Cardiac muscle cell (in vitro differentiated cells and primary cell): ENCODE measurements around the gene ITPR2. TPM values are rescaled to one million over a fixed set of nuclear protein-coding genes. Genes with fewer than 3 reads are reported as not detected.

Experiments
- DNase-seq, 2 donors: peaks; one replicate each; pipeline versions ENCODE4 v3.0.0 to v3.0.0-alpha.2; 2010 to 2017; ENCODE audit warnings: low read depth in 1 of 2, low spot score in 1 of 2
- H3K27ac ChIP-seq: fragments of 200-600 bp; sonication (generic); 2 replicates; pipeline ENCODE4 v1.5.1; 2016
- H3K27me3 ChIP-seq: fragments of 200-600 bp; sonication (generic); 2 replicates; pipeline ENCODE4 v1.6.0; 2016; ENCODE audit warnings: control low read depth
- H3K36me3 ChIP-seq: fragments of 200-600 bp; sonication (generic); 2 replicates; pipeline ENCODE4 v1.5.1; 2016; ENCODE audit warnings: control low read depth
- H3K4me1 ChIP-seq: fragments of 200-600 bp; sonication (generic); 2 replicates; pipeline ENCODE4 v1.8.1; 2017; ENCODE audit warnings: low read depth, mild to moderate bottlenecking, mixed run types
- H3K4me3 ChIP-seq: fragments of 200-600 bp; sonication (generic); 2 replicates; pipeline ENCODE4 v1.5.1; 2016; ENCODE audit warnings: mild to moderate bottlenecking
- H3K9me3 ChIP-seq: fragments of 200-600 bp; sonication (generic); 2 replicates; pipeline ENCODE4 v1.5.1; 2017; ENCODE audit warnings: low read depth, mild to moderate bottlenecking, control low read depth
- CTCF ChIP-seq: IDR thresholded peaks from 2 replicates; pipeline ENCODE4 v1.5.1; 2012; ENCODE audit warnings: low read depth, mild to moderate bottlenecking, low read length
- polyA plus RNA-seq: library from polyadenylated mRNA; unstranded; fragments of >200 nt; fragmentation: Nextera tagmentation; extraction: Ambion mirVana; gene quantifications from 2 replicates; pipeline ENCODE4 v1.2.1, GENCODE V29; 2016
- total RNA-seq: library from RNA; depleted of rRNA; stranded (reverse); fragments of >200 nt; gene quantifications from 2 replicates; pipeline ENCODE4 v1.2.3, GENCODE V29; 2016

The ITPR2 gene
- total and polyA plus RNA-seq, 2 experiments from 2014 or later = 4.8 to 5.1 TPM

GRCh38 chr12:26643532-26644315 lies 189.3 kb downstream of the ITPR2 start:
- Histone ChIP-seq H3K4me3 (no peak overlapping the region), H3K27ac (no peak overlapping the region), H3K36me3 (no peaks in the 10 kb centered on the region), H3K4me1 (no peaks in the 10 kb centered on the region), H3K9me3 (no peaks in the 10 kb centered on the region), H3K27me3 (no peaks in the 10 kb centered on the region)
- no peak for TF ChIP-seq CTCF
- no peak for DNase-seq

GRCh38 chr12:26642361-26642760 lies 190.6 kb downstream of the ITPR2 start:
- Histone ChIP-seq H3K36me3 (no peaks in the 10 kb centered on the region), H3K4me3 (no peak overlapping the region), H3K27ac (no peak overlapping the region), H3K27me3 (no peaks in the 10 kb centered on the region), H3K9me3 (no peaks in the 10 kb centered on the region), H3K4me1 (no peaks in the 10 kb centered on the region)
- DNase-seq = peak in 1 of 2 donors; percentile 13
- no peak for TF ChIP-seq CTCF

- Histone ChIP-seq H3K4me3 (no peak overlapping the region), H3K27ac (no peak overlapping the region), H3K27me3 (no peaks in the 10 kb centered on the region), H3K9me3 (no peaks in the 10 kb centered on the region), H3K36me3 (no peaks in the 10 kb centered on the region), H3K4me1 (no peaks in the 10 kb centered on the region)
- peak in 1 of 2 donors; percentile 65 for DNase-seq
- no peak for TF ChIP-seq CTCF
Measured at GRCh38 chr12:26636710-26637328, 196.2 kb downstream of the ITPR2 start.

- DNase-seq = peak in 1 of 2 donors; percentile 66
- TF ChIP-seq CTCF = no peak
Measured at GRCh38 chr12:26633591-26634210, 199.3 kb downstream of the ITPR2 start.

GRCh38 chr12:26632756-26633155 lies 200.2 kb downstream of the ITPR2 start:
- Histone ChIP-seq H3K4me1 (no peaks in the 10 kb centered on the region), H3K36me3 (no peaks in the 10 kb centered on the region), H3K27ac (no peak overlapping the region), H3K27me3 (no peaks in the 10 kb centered on the region), H3K9me3 (no peaks in the 10 kb centered on the region), H3K4me3 (no peak overlapping the region)
- DNase-seq = no peak
- TF ChIP-seq CTCF = no peak

More at GRCh38 chr12:26633591-26634210, 199.3 kb downstream of the ITPR2 start:
- no peaks in the 10 kb centered on the region for H3K36me3 ChIP-seq
- no peak overlapping the region for H3K4me3 ChIP-seq
- H3K9me3 ChIP-seq = no peaks in the 10 kb centered on the region
- H3K27ac ChIP-seq = no peak overlapping the region
- H3K27me3 ChIP-seq = no peaks in the 10 kb centered on the region
- no peaks in the 10 kb centered on the region for H3K4me1 ChIP-seq
